NCI-H526 treated with DMSO at 0.1 percent for 48 hours (cell line): ENCODE data around the gene FAM107B.

ENCODE experiments used
- DNase-seq: peaks from one replicate; lab custom pipeline; 2025; lab: John Stamatoyannopoulos, UW

The FAM107B gene

DNA sequence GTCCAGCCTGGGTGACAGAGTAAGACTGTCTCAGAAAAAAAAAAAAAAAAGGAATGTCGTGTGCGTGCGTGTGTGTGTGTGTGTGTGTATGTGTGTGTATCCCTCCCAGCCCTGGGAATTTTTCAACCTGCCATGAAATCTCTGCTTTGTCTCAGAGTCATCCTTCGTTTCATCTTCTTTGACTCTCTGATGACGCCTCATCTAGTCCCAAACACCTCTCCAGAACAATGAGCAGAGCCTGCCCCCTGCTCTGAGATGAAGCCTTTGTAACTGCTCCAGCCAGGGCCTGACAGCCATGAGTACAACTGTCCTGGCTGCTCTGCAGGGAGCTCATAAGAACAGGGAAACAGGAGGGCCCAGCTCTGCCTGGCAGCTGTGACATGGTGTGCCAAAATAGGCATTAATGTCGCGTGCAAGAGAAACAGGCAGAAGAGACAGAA is 149.5 kb downstream of the FAM107B start:
- no peak for DNase-seq

DNA sequence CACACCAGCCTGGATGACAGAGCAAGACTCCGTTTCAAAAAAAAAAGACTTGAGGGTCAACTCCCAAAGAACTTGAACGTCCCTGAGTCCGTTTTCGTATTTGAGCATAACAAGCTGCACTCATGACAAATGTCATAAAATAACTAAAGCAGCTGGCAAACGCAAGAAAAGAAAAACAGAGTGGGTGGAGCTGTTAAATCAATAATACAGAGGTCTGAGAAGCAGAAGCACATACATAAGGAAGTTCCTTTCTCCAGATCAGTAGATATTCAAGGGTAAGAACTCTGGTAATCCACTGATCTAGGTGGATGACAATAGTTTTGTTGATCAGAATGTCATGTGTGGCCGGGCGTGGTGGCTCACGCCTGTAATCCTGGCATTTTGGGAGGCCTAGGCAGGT is 150.1 kb downstream of the FAM107B start:
- no peak for DNase-seq

GRCh38 chr10:14623931-14624330 is 150.8 kb downstream of the FAM107B start:
- no peak for DNase-seq

DNA sequence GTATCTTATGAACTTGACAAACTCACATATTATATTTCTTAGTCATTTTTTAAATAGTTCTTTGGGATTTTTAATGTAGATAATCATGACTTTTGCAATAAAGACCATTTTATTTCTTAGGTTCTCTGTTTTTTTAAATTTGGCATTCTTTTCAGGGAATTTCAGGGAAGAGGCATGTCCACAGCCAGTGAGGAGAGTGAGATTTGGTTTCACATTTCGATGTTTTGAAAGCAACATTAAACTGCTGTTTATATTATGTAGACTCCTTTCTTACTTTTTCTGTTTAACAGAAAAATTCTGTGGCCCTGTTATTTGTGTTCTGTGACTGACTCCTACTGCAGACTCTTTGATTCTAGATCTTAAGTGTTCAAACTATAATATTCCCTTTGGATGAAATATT is 153.7 kb downstream of the FAM107B start:
- no peak for DNase-seq

- DNase-seq = no peak
Observed at GRCh38 chr10:14618674-14619073, 156.0 kb downstream of the FAM107B start.

DNA sequence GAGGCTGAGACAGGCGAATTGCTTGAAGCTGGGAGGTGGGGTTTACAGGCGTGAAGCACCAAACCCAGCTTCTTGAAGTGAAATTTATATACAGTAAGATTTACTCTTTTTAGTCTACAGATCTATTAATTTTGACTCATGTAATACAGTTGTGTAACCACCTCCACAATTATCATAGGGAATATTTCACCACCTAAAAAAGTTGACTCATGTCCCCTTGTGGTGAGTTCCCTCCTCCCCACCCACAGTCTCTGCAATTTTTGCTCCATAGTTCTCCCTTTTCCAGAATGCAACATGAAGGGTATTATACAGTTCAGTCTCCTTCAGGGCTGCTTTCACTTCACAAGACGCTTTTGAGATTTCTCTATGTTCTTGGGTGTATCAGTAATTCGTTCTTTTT is 156.8 kb downstream of the FAM107B start:
- no peak for DNase-seq

DNA sequence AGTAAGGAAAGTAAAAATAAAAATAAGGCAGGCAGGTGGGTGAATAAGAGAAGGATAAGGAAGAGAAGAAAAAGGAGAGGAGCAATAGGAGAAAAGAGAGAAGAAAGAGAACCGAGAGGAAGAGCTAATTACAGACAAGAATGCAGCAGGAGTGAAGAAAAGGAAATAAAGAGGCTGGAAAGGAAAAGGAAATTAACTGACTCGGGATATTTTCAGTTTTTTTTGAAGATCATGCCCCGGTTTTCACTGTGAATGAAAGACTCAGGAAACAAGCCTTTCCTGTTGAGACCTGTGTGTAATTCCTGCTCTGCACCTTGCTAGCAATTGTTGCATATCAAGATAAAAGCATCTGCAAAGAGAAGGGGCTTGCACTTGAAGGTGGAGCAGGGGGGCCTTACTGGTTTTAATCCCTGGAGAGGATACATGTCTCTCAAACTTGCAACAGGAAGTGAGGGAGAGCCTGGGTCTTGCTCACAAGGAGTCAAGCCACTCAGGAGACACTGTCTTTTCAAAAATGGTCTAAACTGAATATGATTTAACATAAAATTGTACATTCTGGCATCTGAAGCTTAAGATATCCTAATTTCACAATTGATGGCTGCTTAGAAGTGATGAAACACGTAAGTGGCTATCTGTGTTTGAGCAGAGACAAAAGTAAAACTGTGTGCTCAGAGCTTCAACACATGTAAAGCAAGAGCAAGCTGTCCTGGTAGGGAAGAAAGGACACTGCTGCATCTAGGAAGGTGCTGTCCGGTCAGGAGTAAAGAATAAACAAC is 157.6 kb downstream of the FAM107B start:
- no peak for DNase-seq

GRCh38 chr10:14616465-14616864 is 158.2 kb downstream of the FAM107B start:
- DNase-seq = no peak

- no peak for DNase-seq
Observed at GRCh38 chr10:14613588-14613920, 161.1 kb downstream of the FAM107B start.

- no peak for DNase-seq
Observed at GRCh38 chr10:14612873-14613587, 161.7 kb downstream of the FAM107B start.

DNA sequence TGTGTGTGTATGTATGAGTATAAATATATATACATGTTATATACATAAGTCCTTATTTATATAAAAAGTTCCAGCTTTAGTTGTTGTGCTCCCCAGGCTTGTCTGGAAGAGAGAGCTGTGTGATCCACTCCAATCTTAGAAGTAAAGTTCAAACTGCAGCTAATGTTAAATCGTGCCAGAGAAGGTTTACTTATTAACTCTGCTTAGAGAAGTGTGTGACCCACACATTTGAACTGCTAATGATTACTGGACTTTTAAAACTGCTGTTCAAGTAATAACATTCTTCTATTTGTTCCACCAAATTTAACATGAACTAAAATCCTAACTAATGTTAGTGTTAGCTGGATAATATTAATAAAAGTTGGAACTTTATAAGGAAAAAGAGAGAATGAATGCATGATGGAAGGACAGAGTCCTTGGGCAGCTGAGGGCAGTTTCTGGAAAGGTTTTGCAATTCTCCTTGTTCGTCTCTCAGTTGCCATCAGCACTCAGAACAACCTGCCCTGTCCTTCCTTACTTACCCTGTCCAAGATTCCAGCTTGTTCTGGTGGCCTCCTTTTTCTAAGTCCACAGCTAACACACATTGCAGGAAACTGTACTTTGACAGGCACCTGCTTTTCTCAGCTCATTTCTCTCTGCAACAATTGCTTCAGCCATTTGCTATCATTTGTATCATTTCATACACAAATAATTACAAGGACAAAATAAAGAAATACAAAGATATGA is 162.6 kb downstream of the FAM107B start:
- no peak for DNase-seq

- no peak for DNase-seq
Observed at GRCh38 chr10:14609178-14609577, 165.5 kb downstream of the FAM107B start.

- DNase-seq = no peak
Observed at GRCh38 chr10:14608381-14609001, 166.2 kb downstream of the FAM107B start.

GRCh38 chr10:14606633-14607032 is 168.1 kb downstream of the FAM107B start:
- DNase-seq = no peak

DNA sequence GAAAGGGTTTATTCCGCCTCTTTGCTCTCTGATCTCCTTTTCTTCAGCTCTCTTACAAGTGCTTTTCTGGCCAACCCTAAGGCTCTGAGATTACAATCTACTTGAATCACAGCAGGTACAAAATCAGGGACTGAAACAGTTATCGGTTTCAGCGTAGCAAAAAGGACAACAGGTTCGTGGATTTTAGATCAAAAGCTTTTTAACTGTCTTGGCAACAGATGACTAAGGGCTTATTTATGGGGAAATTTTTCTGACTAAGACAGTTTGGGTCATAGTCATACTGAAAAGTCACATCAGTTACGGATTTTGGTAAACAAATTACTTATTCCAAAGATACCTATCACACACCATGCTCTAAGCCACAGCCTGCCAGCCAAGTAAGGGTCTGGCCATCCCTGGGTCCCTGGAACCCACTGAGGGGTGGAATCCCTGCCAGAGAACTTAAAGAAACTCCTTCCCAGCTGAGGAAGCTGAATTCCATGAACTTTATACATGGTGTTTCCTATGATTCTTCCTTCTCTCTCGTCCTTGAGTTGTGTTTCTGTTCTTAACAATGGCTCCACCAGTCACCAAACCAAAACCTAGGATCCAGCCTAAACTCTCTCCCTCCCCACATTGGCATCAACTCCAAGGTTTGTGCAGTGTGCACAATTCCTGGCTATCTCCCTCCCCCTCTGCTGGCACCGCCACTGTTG is 169.3 kb downstream of the FAM107B start:
- no peak for DNase-seq

GRCh38 chr10:14604181-14605142 is 170.2 kb downstream of the FAM107B start:
- peak; percentile 32 for DNase-seq

DNA sequence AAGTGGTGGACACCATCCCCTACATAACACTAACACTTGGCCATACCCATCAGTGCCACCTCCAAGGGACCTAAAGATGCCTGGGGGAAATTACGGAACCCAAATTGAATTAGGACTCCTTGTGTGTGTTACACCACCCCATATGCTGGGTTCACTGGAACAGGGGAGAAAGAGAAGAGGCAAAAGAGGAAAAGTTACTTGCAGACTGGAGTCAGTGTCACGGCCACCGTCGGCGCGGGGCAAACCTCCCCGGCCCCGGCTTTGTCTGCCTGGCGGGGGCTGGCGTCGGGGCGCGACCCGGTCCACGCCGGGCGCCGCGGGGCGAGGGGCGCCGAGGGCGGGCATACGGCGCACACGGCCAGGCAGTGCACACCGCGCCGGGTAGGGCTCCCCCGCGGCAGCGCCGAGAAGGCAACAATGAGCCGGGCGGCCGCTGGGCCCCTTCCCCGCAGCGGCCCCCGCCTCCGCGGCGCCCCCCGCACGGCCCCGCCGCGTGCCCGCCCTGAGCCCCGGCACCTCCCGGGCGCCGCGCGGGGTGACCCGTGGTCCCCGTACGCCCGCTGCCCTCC is 171.1 kb downstream of the FAM107B start:
- DNase-seq = no peak

DNA sequence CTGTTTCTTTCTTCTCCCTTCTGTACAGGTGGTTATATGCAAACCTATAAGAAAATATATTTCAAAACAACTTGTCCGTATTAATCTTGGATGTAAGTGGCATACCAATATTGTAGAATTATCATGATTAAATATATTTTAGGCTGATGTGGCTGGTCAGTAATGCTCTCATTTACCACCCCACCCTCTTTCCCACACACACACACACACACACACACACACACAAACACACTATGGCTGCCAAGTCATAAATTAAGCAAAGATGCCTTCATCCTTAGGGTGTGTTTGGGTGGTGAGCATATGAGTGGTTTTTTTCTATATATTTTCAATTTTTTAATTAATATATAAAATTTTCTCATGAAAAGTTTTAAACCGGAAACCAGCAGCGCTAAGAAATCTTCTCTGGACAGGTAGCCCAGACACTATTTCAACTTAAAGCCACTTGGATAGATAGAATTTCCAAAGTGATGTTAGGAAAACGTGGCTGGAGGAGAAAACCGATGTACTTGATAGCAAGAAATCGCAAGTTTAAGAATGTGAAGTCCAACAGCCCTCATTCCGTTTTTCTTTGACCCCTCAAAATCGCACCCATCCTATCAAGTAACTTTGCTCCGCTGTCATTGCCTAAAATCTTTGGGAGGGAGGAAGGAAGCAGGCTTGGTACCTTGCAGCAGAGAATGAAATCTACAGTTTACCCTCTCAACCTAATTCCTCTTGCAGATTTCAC is 171.7 kb downstream of the FAM107B start:
- DNase-seq = no peak

GRCh38 chr10:14601872-14602725 is 172.6 kb downstream of the FAM107B start:
- DNase-seq = no peak
